PC-3 (cell line): Measurements from ENCODE around the gene CCDC28A. TPM values are rescaled to one million over a fixed set of nuclear protein-coding genes. Genes with fewer than 3 reads are reported as not detected.

Source experiments
- ATAC-seq: fragments of 200-7000 bp; cut with Tn5 transposase; 2 replicates; pipeline ENCODE4 v1.9.1; 2020; ENCODE audit warnings: mild to moderate bottlenecking, moderate library complexity
- BruUV-seq: library from RNA; stranded (reverse); fragments of 400-500 nt; replicated peaks from 2 replicates; lab custom pipeline; 2021; lab: Mats Ljungman, UMichigan
- CTCF ChIA-PET: fragments of 300-600 bp; sonication (Branson Sonifier 250); formaldehyde crosslinking; loops from one replicate; lab custom pipeline; 2022; ENCODE audit warnings: antibody characterized with exemption; lab: Charles Lee
- POLR2A ChIA-PET: fragments of 300-600 bp; sonication (Branson Sonifier 250); formaldehyde crosslinking; loops from one replicate; lab custom pipeline; 2022; ENCODE audit warnings: antibody characterized with exemption; ENCODE audit not compliant: unreplicated experiment; lab: Charles Lee
- DNase-seq: peaks from one replicate; pipeline ENCODE4 v3.0.0-alpha.2; 2015
- H2AFZ ChIP-seq: fragments of 300-600 bp; sonication (generic); 2 replicates; pipeline ENCODE4 v1.6.0; 2016; ENCODE audit warnings: antibody characterized with exemption, low read length
- H3F3A ChIP-seq: fragments of 300-600 bp; sonication (generic); one replicate; pipeline ENCODE4 v1.6.0; 2017; ENCODE audit warnings: antibody characterized with exemption, low read length, control low read depth, mild to moderate bottlenecking; ENCODE audit not compliant: unreplicated experiment
- H3K27ac ChIP-seq: fragments of 300-600 bp; sonication (generic); 2 replicates; pipeline ENCODE4 v1.5.1; 2016; ENCODE audit warnings: mild to moderate bottlenecking, low read length
- H3K27me3 ChIP-seq: fragments of 300-600 bp; sonication (generic); 2 replicates; pipeline ENCODE4 v1.6.1; 2016; ENCODE audit warnings: low read length, mixed read lengths
- H3K36me3 ChIP-seq: fragments of 300-600 bp; sonication (generic); 2 replicates; pipeline ENCODE4 v1.6.1; 2016; ENCODE audit warnings: low read depth, mixed run types, low read length, mixed read lengths
- H3K4me1 ChIP-seq: fragments of 300-600 bp; sonication (generic); 2 replicates; pipeline ENCODE4 v1.5.1; 2016; ENCODE audit warnings: low read length; ENCODE audit not compliant: insufficient read depth
- H3K4me2 ChIP-seq: fragments of 300-600 bp; sonication (generic); 2 replicates; pipeline ENCODE4 v1.6.0; 2016; ENCODE audit warnings: low read length
- H3K4me3 ChIP-seq: fragments of 300-600 bp; sonication (generic); 2 replicates; pipeline ENCODE4 v1.5.1; 2016; ENCODE audit warnings: mild to moderate bottlenecking, low read length, mixed read lengths
- H3K79me2 ChIP-seq: fragments of 300-600 bp; sonication (generic); 2 replicates; pipeline ENCODE4 v1.6.1; 2017; ENCODE audit warnings: low read length, mixed read lengths
- H3K9ac ChIP-seq: fragments of 300-600 bp; sonication (generic); 2 replicates; pipeline ENCODE4 v1.6.0; 2016; ENCODE audit warnings: mild to moderate bottlenecking, low read length
- H3K9me2 ChIP-seq: fragments of 300-600 bp; sonication (generic); replicated peaks from 2 replicates; pipeline ENCODE4 v1.6.1; 2016; ENCODE audit warnings: mixed run types, low read length, mixed read lengths
- H3K9me3 ChIP-seq: fragments of 300-600 bp; sonication (generic); 2 replicates; pipeline ENCODE4 v1.6.1; 2016; ENCODE audit warnings: low read length, mixed read lengths
- H4K20me1 ChIP-seq: fragments of 300-600 bp; sonication (generic); 2 replicates; pipeline ENCODE4 v1.6.1; 2016; ENCODE audit warnings: low read length, mixed read lengths
- EZH2 ChIP-seq: fragments of 300-600 bp; sonication (generic); IDR thresholded peaks from one replicate; pipeline ENCODE4 v1.6.1; 2017; ENCODE audit warnings: antibody characterized with exemption, mild to moderate bottlenecking, low read length; ENCODE audit not compliant: unreplicated experiment
- EZH2phosphoT487 ChIP-seq: fragments of 300-600 bp; sonication (generic); IDR thresholded peaks from 2 replicates; pipeline ENCODE4 v1.6.1; 2018; ENCODE audit warnings: mild to moderate bottlenecking, antibody characterized with exemption, low read length, borderline replicate concordance
- intact Hi-C: fragments of 100-400 bp; cut with micrococcal nuclease; formaldehyde crosslinking; loops from 2 replicates; pipeline ENCODE4 v1.9.0; 2023
- total RNA-seq: library from RNA; depleted of rRNA; stranded (reverse); fragments of >200 nt; gene quantifications from 2 replicates; pipeline ENCODE4 v1.2.3, GENCODE V29; 2014
- TF ChIP-seq, protein P1 (sequence below): fragments of 300-600 bp; sonication (generic); conservative IDR thresholded peaks from 2 replicates; pipeline ENCODE4 v1.5.1; 2017; ENCODE audit warnings: antibody characterized with exemption, low read depth, mild to moderate bottlenecking, low read length

CCDC28A gene
- total RNA-seq, 1 experiment from 2014 or later, result 5.8 TPM

GRCh38 chr6:138772596-138773176 lies 883 bp upstream of the CCDC28A start:
- intact Hi-C loops, result no loop called here

GRCh38 chr6:138774370-138774769 lies 801 bp downstream of the CCDC28A start:
- DNase-seq (no peak), ATAC-seq (no peak)
- Histone ChIP-seq H3K27me3 (no peaks in the 10 kb centered on the region), H3K4me3 (peak overlapping the region; percentile 99), H4K20me1 (no peaks in the 10 kb centered on the region), H3K4me1 (peaks cover 7% of the 10 kb centered on the region), H3K36me3 (no peaks in the 10 kb centered on the region), H2AFZ (peak overlapping the region; percentile 94), H3K9me2 (no peaks in the 10 kb centered on the region), H3K79me2 (peaks cover 5% of the 10 kb centered on the region; the same call in 1 of the 2 replicates), H3K27ac (no peak overlapping the region), H3K4me2 (peak overlapping the region; percentile 90), H3K9me3 (no peaks in the 10 kb centered on the region), H3F3A (no peaks in the 10 kb centered on the region), H3K9ac (peak overlapping the region; percentile 78)
- BruUV-seq, result no TSS peak
- POLR2A ChIA-PET, result no interaction called here
- TF ChIP-seq EZH2phosphoT487, result no peak
- TF ChIP-seq EZH2, result no peak
- TF ChIP-seq, protein P1, sequence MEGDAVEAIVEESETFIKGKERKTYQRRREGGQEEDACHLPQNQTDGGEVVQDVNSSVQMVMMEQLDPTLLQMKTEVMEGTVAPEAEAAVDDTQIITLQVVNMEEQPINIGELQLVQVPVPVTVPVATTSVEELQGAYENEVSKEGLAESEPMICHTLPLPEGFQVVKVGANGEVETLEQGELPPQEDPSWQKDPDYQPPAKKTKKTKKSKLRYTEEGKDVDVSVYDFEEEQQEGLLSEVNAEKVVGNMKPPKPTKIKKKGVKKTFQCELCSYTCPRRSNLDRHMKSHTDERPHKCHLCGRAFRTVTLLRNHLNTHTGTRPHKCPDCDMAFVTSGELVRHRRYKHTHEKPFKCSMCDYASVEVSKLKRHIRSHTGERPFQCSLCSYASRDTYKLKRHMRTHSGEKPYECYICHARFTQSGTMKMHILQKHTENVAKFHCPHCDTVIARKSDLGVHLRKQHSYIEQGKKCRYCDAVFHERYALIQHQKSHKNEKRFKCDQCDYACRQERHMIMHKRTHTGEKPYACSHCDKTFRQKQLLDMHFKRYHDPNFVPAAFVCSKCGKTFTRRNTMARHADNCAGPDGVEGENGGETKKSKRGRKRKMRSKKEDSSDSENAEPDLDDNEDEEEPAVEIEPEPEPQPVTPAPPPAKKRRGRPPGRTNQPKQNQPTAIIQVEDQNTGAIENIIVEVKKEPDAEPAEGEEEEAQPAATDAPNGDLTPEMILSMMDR, result no peak
- CTCF ChIA-PET, result no interaction called here
- intact Hi-C loops, result no loop called here

More at GRCh38 chr6:138772596-138773176, 883 bp upstream of the CCDC28A start:
- no peaks in the 10 kb centered on the region for H3K36me3 ChIP-seq
- H3K4me3 ChIP-seq, result peak overlapping the region; percentile 99
- no peaks in the 10 kb centered on the region for H3K9me2 ChIP-seq
- H2AFZ ChIP-seq, result peak overlapping the region; percentile 94
- no peak for ATAC-seq
- no TSS peak for BruUV-seq
- H3K4me1 ChIP-seq, result peaks cover 7% of the 10 kb centered on the region
- no peak overlapping the region for H3K27ac ChIP-seq
- H3K4me2 ChIP-seq, result peak overlapping the region; percentile 90
- H3K27me3 ChIP-seq, result no peaks in the 10 kb centered on the region
- no peak for TF ChIP-seq EZH2
- TF ChIP-seq EZH2phosphoT487, result no peak
- TF ChIP-seq, protein P1, result no peak
- ChIA-PET POLR2A (interaction anchor here (0.7 kb wide), 1 partner anchor 561 kb away, joined by 4 read pairs; no protein-coding TSS in a partner anchor), CTCF (interaction anchor here (0.6 kb wide), 1 partner anchor 194 kb away, joined by 3 read pairs; no protein-coding TSS in a partner anchor)
- H3F3A ChIP-seq, result no peaks in the 10 kb centered on the region
- DNase-seq, result no peak
- peak overlapping the region; percentile 78 for H3K9ac ChIP-seq
- H3K9me3 ChIP-seq, result no peaks in the 10 kb centered on the region
- H4K20me1 ChIP-seq, result no peaks in the 10 kb centered on the region
- H3K79me2 ChIP-seq, result peaks cover 5% of the 10 kb centered on the region; the same call in 1 of the 2 replicates

DNA sequence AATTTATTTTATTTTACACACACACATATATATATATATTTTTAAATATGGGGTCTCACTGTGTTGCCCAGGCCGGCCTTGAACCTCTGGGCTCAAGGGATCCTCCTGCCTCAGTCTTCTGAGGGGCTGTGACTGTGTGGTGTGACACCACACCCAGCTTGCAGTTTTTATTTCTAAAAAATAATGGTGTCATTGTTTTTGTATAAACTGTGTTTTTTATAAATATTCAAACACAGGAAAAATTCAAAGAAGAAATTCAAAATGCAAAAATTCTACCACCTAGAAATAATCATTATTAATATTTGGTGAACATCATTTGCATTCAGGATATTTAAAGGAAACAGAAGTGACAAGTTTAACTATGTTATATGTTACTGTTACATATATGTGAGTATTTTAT lies 3.1 kb downstream of the CCDC28A start:
- DNase-seq, result no peak
- Histone ChIP-seq H3K4me2 (no peak overlapping the region), H4K20me1 (no peaks in the 10 kb centered on the region), H3K79me2 (peaks cover 5% of the 10 kb centered on the region; the same call in 1 of the 2 replicates), H3K36me3 (no peaks in the 10 kb centered on the region), H3K27ac (no peak overlapping the region), H3K4me1 (peaks cover 7% of the 10 kb centered on the region), H3K9me2 (no peaks in the 10 kb centered on the region), H3K9ac (no peak overlapping the region), H3K9me3 (no peaks in the 10 kb centered on the region), H3K4me3 (no peak overlapping the region), H3F3A (no peaks in the 10 kb centered on the region), H3K27me3 (no peaks in the 10 kb centered on the region), H2AFZ (no peak overlapping the region)
- intact Hi-C loops, result no loop called here
- BruUV-seq, result no TSS peak
- ATAC-seq, result no peak
- ChIA-PET POLR2A (no interaction called here), CTCF (interaction anchor here (0.5 kb wide), 1 partner anchor 13 kb away, joined by 3 read pairs; no protein-coding TSS in a partner anchor)
- TF ChIP-seq EZH2phosphoT487 (no peak), EZH2 (no peak)
- TF ChIP-seq, protein P1, result no peak
